ENCODE results near the gene KRT14.
"Not testable (repeated sequence)": the region's sequence is repeated elsewhere in the genome, so short reads cannot be mapped to it uniquely, and the experiment has no call there.

Gene KRT14

DNA sequence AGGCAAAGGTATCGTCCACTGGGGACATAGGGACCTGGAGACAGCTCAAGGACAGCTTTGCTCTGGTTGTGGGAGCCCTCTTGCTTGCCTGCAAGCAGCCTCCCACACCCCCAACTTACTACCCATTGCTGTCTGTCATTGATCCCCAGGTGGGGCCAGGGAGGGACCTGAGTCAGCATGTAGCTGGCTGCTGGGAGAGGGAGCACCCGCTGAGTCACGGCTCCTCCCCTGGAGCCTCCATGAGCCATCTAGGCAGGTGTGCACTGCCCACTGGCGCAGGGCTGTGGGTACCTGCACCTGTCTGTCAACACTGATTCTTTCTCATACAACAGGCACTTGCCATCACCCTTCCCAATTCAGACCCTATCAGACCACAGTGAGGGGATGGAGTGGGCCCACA, 10.0 kb downstream of the KRT14 start:
- DNase-seq: not testable (repeated sequence)

DNA sequence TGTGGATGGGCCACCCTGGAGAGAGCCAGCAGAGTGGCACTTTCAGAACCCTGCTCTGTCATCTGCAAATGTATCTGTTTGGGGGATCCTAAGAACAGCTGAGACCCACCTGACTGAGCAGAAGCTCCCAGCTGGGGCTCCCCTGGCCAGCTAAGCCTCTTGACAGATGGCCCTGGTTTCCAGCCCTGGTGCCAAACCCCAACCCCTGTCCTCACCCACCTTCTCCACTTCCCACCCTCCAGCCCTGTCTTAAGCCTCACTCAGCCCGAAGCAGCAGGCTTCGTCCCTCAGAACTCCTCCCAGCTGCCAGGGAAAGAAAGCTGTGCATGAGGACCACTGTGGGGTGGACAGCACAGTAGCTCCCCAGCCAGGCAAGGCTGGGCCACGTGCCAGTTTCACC, 11.4 kb downstream of the KRT14 start:
- no peak for DNase-seq

DNA sequence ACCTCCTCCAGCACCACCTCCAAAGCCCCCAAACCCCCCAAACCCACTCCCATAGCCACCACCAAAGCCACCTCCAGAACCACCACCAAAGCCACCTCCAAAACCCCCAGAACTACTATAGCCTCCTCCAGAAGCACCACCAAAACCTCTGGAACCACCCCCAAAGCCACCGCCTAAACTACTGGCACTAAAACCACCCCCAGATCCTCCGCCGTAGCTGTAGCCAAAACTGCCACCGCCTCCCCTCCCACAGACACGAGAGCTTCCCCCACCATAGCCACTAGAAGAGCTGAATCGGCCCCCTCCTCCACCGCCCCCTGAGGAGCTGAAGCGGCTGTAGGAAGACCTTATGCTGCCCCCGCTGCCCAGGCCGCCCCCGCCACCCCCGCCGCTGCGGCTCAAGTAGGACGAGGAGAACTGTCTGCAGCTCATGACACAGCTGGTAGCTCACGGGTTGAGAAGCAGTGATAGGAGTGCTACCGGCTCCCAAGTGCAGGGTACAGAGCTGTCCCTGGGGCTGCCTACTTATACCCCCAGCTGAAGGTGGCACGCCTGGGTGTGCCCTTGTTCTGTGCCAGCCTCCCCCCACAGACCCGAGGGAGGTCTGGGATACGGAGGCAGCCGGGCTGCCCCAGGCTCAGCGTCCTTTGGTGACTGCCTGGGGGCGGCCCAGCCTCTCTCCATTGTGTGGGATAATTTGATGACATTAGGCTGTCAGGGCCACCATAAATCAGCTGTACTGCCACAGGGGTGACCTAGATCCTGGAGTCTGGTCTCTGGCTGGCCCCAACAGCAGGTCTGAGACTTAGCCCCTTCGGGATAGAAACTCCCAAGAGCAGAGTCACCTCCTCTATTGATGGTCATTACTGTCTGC, 14.9 kb downstream of the KRT14 start, which contains the start of gene KRT9:
KRT9 (minus strand) TSS at position 499 of the 874 bp plus-strand sequence; CDS start at position 432, 67 bp downstream.
- DNase-seq: no peak

DNA sequence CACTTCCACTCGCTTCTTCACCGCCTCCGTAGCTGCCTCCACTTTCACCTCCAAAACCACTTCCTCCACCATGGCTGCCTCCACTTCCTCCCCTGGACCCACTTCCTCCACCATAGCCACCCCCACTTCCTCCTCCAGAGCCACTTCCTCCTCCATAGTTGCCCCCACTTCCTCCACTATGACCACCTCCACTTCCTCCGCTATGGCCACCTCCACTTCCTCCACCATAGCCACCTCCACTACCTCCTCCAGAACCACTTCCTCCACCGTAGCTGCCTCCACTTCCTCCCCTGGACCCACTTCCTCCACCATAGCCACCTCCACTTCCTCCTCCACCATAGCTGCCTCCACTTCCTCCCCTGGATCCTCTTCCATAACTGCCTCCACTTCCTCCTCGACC, 19.4 kb downstream of the KRT14 start:
- peak; percentile 24 for DNase-seq

DNA sequence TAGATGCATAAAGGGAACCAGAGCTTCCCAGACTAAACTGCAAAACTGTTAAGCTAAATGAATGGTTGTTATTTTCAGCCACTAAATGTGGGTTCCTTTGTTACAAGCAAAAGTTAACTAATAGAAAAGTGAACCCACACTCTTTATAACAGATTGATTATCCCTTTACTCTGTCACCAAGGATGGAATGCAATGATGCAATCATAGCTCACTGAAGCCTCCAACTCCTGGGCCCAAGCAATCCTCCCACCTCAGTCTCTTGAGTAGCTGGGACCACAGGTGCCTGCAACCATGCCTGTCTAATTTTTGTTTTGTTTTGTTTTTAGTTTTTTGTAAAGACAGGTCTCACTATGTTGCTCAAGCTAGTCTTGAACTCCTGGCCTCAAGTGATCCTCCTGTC, 21.4 kb downstream of the KRT14 start:
- no peak for DNase-seq

DNA sequence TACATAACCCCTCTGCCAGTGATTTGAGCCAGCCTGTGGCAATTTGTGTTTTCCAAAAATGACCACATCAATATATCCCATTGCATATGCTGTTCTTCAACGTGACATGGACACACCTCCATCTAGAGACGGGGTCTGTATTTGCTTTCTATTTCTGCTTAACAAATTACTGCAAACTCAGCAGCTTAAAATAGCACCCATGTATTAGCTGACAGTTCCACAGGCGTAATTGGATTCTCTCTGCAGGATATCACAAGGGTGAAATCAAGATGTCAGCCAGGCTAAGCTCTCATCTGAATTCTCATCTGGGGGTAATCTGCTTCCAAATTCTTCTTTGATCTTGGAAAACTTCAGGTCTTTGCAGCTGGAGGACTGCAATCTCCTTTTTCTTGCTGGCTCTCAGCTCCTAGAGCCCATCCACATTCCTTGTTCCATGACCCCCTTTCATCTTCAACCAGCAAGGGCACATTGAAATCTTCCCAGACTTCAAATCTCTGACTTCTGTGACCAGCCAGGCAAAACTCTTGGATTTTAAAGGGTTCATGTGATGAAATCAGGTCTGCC, 23.0 kb downstream of the KRT14 start:
- DNase-seq: no peak

DNA sequence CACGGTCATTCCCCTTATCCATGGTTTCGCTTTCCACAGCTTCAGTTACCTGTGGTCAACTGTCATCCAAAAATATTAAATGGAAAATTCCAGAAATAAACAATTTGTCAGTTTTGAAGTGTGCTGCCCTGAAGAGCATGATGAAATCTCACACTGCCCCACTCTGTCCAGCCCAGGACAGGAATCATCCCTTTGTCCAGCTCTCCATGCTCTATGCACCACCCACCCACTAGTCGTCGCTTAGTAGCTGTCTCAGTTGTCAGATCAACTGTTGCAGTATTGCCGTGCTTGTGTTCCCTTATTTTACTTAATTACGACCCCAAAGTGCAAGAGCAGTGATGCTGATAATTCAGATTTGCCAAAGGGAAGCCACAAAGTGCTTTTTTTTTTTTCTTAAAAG, 25.1 kb downstream of the KRT14 start:
- DNase-seq: no peak

DNA sequence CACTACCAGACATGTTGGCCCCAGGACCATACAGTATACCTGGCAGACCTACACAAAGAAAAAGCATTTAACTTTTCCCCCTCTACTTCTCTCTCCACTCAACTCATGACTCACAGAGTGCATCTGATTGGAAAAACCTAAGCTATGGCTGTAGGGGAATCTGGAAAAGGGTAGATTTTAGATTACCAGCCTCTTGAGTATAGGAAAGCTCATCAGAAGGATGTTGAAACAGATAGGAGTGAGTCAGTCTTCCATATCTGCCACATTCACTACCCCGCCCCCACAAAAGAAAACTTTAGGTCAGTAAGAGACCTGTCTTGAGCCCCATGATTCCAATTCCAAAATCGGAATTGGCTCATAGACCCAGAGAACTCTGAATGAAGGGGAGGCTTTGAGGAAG, 27.1 kb downstream of the KRT14 start:
- DNase-seq: no peak

DNA sequence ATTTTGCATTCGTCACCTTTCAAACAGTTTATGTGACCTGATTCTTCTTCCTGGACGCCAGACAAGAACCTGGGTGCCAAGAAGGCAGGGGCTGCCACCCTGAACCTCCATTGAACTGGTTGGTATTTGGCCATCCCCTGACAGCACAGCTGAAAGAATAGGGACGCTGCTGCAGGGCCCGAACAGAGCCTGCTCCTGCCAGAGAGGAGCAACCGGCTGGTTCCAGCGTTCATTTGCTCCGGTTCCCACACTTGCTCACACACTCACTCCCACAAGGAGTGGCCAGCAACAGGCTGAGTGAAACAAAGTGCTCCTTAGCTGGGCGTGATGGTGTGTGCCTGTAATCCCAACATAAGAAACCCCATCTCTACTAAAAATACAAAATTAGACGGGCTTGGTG, 29.8 kb downstream of the KRT14 start:
- DNase-seq: no peak

DNA sequence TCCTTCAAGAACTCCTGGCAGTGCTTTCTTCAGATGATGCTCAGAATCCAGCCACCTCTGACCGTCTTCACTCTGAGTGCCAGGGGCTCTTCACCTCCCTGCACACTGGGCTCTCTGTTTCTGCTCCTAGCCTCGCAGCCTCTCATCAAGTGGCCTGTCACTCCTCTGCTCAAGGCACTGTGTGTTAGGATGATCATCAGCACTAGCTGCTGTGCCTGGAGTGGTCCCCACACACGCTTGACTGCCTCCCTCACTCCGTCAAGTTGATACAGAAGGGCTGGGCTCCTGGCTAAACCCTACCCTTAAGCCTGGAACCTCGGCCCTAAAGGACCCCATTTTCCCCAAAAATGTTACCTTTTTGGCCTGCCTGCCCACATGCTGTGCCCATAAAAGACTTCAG, 30.4 kb downstream of the KRT14 start:
- no peak for DNase-seq

DNA sequence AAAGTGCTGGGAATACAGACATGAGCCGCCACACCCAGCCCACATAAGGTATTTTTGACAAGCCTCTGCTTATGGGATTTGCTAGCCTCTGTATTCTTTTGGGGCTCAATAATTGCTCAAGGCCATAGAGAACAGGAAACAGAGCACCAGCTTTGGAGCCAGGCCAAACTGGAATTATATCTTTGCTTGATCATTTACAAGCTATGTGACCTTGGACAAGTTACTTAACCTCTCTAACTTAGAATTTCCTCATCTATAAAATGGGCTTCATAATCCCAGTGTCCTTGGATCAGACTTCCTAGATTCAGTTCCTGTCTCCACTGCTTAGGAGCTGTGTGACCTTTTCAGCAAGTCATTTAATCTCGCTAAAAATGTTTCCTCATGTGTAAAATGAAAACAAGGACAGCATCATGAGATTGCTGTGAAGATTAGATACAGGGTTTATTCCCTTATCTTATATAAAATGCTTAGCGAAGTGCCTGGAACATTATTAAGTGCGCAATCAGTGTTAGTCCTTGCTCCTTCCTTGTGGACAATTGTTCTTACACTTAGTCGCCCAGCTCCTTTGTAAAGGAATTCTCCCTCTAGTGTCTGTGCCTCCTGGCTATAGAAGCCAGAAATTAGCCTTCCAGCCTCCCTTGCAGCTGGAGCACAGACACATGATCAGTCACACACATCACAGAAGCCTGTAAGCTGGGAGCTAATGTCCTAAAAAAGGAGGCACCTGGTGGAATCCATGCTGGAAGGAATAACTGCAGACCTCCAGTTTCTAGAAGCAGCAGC, 31.4 kb downstream of the KRT14 start:
- DNase-seq: no peak

DNA sequence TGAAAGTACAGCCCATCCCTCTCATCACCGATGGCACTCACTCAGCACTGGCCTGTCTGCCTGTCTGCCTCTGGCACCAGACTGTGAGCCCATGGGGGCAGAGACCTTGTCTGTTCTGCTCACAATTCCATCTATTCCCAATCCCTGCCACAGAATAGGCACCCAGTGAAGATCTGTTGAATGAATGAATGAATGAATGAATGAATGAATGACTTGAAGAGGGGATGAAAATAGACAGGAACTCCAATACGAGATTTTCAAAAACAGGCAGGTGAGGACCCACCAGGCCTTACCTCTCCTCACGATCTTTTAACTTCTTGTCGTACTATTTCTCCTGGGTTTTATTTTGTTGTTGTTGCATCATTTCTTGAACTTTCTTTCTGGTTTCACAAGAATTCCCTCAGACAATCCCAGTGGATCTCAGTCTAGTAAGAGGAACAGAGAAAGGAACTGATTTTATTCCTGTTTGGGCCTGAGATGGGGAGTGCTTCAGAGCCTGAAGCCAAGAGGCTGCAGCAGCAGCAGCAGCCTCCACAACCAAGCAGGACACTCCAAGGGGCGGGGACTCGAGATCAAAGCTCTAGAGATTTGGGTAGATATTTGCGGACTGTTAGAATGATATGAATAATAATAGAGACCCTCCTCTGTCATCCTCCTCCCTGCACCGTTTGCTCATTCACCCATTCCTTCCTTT, 32.6 kb downstream of the KRT14 start:
- no peak for DNase-seq

DNA sequence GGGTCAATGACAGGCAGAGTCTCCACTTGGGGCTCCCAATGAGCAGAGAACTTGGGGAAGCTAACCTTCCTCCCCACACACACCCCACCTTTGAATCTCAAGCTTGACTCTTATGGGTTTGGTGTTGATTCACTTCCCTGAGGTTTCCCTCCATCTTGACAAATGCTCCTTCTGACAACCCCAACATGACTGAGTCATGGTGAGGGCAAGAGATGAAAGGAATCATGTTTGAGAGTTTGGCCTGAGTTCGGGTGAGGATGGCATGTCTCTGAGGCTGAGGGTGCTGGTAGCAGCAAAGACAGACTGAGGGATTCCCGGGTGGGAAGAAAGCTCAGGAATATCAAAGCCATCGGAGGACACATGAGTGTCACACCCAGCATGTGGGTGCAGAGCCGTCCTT, 33.5 kb downstream of the KRT14 start:
- DNase-seq: no peak

DNA sequence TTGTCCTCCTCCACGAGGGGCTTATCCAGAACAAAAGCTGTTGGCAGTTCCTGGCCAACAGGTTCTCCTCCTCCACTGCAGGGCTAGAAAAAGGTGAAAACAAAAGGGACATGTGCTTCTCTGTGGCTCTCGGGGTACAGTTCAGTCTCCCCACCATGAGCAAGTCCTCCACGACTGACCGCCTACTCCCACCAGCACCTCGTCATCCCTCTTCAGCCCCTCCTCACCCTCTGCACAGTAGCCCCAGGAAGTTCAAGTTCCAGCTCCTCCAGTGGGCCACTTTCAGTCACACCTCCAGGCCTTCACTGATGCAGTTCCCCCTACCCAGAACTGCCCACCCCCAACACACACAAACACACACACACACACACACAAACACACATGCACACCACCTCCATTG, 34.2 kb downstream of the KRT14 start:
- DNase-seq: no peak

DNA sequence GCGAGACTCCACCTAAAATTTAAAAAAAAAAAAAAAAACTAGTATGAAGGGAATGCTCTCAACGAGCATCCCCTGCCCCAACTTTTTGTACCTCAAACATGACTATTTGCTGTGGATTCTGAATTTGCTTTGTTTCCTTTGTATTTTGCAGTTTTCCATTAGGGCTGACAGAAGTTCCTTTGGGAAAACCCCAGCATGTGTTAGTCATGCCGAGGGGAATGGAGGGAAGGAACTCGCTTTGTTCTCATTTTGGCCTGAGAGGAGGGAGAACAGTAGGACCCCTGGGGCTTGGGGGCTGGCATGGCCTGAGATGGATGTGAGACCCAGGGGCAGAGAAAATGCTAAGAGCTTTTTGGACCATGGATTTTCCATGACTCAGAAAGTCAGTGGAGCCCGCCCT, 35.3 kb downstream of the KRT14 start:
- no peak for DNase-seq

DNA sequence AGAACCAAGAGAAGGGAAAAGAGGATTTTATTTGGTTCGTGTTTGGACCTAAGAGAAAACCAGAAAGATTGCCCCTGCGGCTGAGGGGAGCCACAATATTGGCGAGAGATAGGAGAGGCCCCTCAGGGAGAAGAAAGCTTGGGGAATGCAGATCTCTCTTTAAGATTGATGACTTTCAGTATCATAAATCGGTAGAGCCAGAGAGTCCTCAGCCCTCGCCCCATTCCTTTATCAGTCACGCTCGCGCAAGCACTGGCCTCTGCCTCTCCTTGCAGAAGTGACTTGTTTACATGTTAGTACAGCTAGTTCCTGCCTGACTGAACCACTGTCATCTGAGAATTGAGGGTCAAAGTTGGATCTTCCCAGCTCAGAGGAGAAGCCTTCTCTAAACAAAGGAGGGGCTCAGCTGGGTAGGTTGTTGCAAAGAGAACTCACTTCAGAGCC, 37.1 kb downstream of the KRT14 start:
- DNase-seq: no peak

DNA sequence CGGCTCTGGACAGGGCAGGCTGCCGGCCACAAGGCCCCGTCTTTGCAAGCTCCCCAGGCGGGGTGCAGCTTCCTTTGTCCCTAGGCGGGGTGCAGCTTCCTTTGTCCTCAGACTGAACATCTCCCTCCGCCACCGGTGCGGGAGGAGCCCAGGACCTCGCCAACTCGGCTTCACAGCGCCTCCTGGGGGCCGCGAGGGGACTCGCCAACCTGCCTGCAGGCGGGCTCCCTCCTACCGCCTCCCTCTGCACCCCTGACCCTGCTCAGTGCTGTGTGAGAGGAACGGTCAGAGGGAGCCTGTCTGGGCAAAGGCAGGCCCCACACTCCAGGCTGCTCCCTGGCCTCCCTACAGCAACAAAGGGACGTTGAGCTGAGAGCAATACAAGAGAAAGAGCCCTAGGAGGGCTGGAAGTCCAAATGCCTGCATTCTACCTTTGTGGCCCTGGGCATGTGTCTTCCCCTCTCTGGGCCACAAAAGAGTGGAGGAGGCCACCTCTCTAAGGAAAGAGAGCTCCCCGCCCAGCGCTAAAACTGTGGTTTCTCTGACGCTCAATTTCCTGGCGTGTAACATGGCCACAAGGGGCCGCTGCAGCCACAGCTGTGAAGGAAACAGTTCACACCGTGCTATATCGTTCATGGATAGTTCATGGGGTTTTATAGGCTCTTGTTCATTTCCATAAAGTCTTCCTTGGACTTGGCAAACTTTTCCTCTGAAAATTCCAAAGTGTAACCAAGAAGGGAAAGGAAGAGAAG, 37.7 kb downstream of the KRT14 start:
- peak; percentile 86 for DNase-seq

DNA sequence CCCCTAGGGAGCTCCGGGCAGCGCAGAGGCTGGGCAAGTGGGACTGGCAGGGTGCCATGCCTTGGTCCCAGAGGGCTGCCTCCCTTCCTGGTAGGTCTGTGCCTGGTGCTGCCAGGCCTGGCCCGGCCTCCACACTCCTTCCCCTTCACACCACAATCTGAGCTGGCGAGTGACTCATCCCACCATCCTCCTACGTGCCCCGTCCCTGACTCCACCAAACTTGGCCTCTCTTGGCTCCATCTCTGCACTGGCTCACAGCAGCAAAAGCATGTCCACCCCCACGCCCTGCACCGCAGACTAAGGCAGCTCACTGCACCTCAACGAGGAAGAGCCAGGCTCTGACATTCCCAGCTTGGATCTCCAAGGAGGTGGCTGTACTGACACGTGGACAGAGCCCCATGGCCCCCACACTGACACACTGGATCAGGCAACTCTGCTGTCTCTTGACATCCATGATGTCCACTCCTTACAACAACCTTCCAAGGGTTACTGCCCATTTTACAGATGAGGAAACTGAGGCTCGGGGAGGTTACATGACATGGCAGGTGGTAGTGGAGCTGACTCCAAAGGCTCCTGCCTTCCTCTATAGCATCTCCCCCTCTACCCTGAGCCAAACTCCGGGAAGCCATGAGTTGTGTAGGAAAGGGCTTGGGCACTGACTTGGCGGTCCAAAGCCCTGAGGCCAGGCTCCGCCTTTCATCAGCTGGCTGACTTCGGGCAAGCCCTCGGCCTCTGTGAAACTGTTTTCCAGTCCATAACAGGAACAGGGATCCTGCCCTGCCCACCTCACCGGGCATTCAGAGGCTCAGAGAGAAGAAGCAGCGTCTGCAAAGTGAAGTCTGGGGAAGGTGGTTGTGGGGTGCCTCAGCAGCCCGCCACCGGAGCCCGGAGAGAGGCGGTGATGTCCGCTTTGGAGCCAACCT, 38.5 kb downstream of the KRT14 start:
- DNase-seq: no peak

DNA sequence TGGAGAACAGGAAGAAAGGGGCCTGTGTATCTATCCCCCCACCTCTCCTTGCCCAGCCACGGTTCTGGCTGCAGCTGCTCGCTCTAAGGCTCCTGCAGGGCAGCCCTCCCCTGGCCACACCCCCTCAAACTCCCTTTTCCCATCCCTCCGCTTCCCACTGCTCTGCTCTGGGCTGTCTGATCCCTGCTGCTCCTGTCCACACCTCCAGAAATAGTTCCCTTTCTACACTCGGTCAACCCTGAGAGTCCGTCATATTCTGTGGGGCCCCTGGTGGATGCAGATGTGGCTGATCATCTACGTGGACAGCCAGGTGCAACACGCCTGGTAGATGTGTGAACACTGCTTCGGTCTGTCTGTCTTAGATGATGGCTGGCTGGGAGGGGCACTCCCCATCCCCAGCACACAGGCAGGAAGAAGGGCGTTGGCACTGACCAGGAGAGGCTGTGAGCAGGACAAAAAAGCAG, 39.3 kb downstream of the KRT14 start:
- DNase-seq: no peak

DNA sequence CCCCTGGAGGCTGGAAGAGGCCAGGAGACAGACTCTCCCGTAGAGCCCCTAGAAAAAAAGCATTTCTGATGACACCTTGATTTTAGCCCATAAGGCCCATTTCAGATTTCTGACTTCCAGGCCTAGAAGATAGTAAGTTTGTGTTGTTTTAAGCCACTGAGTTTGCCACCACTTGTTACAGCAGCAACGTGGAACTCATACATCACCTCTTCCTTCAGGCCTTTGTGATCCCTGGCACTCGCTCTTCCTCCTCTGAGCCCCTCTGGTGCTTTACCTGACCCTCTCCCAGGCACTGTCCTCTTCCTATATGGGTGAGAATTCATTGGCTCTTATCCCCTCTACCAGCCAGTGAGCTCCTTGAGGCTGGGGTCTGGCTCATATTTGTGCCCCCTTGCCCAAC, 39.9 kb downstream of the KRT14 start:
- no peak for DNase-seq

DNA sequence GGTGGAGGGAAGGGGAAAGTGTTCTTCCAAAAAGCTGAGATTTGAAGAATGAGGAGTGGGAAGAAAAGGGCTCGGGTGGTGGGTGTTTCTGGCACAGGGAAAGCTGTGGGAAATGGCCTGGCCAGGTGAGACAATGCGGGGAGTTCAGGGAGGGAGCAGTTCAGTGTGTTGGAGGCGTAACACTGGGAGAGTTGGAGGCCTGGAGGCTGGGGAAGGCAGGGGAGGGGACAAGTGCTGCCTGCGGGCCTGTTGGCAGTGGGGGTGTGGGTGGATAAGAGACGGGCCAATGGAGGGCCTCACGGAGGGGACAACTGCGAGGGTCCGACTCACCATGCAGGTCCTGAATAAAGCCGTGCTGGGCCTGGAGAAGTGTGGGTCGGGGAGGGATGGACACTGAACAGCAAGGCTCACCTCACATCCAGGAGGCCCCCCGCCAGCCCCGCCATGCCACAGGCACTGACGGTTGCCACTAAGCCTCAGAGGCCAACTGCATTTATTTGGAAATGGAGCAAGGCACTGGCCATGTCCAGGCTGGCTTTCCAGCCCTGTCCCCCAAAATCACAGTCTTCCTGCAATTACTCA, 40.8 kb downstream of the KRT14 start:
- no peak for DNase-seq

Measured in CD4-positive, alpha-beta T cell treated with Interleukin-17A for 1 hour (primary cell).